ENCODE data around the gene GPANK1.
A peak's percentile ranks its signal among the peaks of the same experiment; 100 is the strongest.

GPANK1 gene

DNA sequence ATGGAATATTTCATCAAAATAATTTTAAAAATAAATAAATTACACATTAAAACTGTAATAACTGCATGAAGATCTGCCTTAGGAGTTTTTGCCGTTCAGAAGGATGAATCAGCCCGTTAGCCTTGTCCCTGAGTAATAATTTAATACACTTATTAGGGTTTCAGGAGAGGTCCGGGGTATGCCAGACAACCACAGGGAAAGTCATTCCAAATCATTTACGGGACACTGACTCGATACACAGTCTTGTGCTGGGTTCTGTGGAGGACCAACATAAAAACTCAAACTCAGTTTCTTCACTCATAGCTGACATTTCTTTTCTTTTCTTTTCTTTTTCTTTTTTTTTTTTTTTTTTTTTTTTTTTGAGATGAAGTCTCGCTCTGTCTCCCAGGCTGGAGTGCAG, 41.1 kb upstream of the GPANK1 start:
- DNase-seq (ENCODE audit: low read depth, low spot score) = no peak
- Histone ChIP-seq H3K4me1 (ENCODE audit: control insufficient read depth, insufficient read depth, low read length) (peaks cover 6% of the 10 kb centered on the region), H3K4me3 (ENCODE audit: low read length) (no peak overlapping the region), H3K9me3 (ENCODE audit: control insufficient read depth, insufficient read depth, low read length) (no peaks in the 10 kb centered on the region), H3K36me3 (ENCODE audit: control insufficient read depth, insufficient read depth, low read length) (no peaks in the 10 kb centered on the region), H3K27ac (ENCODE audit: low read length) (no peak overlapping the region), H3K27me3 (ENCODE audit: control insufficient read depth, insufficient read depth, low read length) (no peaks in the 10 kb centered on the region)
- WGBS (ENCODE audit: insufficient coverage, insufficient read length) = no CpG with 5 or more reads among the region's 6 CpGs

DNA sequence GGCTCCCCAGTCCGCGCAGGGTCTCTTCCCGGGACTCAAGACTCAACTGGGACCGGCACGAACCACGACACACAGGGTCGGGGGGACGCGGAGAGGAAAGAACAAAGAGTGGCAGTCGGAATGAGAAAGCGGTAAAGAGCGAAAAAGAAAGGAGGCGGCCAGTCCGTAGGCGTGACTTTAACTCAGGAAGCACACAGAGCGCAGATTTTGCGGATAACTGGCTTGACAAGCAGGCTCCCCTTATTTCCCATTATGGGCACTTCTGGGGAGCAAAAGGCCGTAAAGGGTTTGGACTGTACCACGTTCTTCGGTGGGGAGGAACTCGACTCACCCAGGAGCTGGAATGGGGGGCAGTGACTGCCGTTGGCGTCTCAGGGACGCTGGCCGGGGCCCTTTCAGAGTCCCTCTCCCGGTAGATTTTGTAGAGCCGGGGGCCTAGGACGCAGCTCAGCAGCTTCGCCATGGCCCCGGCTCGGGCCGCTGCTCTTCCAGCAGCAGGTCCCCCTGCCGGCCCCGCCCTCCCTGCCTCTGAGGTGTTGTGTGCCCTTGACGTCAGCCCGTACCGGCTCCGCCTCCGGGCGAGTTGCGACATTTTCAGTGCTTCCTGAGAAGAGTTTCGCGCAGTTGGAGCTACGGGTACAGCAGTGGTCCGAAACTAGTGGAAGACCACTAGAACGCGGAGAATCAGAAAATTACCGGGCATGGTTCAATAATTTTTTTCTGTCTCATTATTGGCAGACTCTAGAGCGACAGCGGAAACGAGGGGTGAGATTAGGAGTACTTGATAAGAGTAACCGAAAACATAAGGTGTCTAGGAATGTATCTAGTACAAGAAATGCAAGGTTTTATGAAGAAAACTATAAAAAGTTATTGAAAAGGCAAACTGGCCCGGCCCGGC, 38.3 kb upstream of the GPANK1 start, which contains the start of gene ABHD16A:
Gene ABHD16A, minus strand, starts transcription at position 506 of the 898 bp plus-strand sequence. Its CDS starts 43 bp downstream, at position 463.
- Histone ChIP-seq H3K9me3 (ENCODE audit: control insufficient read depth, insufficient read depth, low read length) (no peaks in the 10 kb centered on the region), H3K27ac (ENCODE audit: low read length) (no peak within 1 kb of the TSS), H3K36me3 (ENCODE audit: control insufficient read depth, insufficient read depth, low read length) (no peaks in the 10 kb centered on the region), H3K27me3 (ENCODE audit: control insufficient read depth, insufficient read depth, low read length) (no peaks in the 10 kb centered on the region), H3K4me3 (ENCODE audit: low read length) (peak within 1 kb of the TSS; percentile 80; the same call in 1 of the 2 replicates), H3K4me1 (ENCODE audit: control insufficient read depth, insufficient read depth, low read length) (peaks cover 6% of the 10 kb centered on the region)
- WGBS (ENCODE audit: insufficient coverage, insufficient read length) = no CpG with 5 or more reads among the region's 54 CpGs
- peak; percentile 97 for DNase-seq (ENCODE audit: low read depth, low spot score)

DNA sequence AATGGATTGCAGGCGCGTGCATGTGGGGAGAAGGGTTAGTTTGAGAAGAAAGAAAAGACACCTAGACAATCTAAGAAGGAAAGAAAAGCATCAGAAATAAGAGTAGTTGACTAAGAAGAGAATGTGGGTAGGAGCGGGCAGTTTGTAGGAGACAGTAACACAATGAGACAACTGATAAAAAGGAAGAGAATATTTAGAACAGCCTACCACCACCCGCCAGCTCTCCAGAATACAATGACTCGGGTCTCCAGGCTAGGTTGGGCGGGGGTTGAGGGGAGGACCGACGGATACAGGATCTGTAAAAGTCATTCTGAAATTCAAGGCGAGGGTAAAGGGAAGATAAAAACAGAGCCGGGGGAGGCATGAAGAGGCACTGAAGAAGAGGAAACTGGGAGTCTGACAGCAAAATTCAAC, 37.6 kb upstream of the GPANK1 start:
- no CpG with 5 or more reads among the region's 10 CpGs for WGBS (ENCODE audit: insufficient coverage, insufficient read length)
- peaks cover 6% of the 10 kb centered on the region for H3K4me1 ChIP-seq (ENCODE audit: control insufficient read depth, insufficient read depth, low read length)
- no peaks in the 10 kb centered on the region for H3K27me3 ChIP-seq (ENCODE audit: control insufficient read depth, insufficient read depth, low read length)
- peaks cover 2% of the 10 kb centered on the region; the same call in 1 of the 2 replicates for H3K36me3 ChIP-seq (ENCODE audit: control insufficient read depth, insufficient read depth, low read length)
- no peak for DNase-seq (ENCODE audit: low read depth, low spot score)
- H3K9me3 ChIP-seq (ENCODE audit: control insufficient read depth, insufficient read depth, low read length) = no peaks in the 10 kb centered on the region
- no peak overlapping the region for H3K27ac ChIP-seq (ENCODE audit: low read length)
- peak overlapping the region; percentile 80; the same call in 1 of the 2 replicates for H3K4me3 ChIP-seq (ENCODE audit: low read length)

DNA sequence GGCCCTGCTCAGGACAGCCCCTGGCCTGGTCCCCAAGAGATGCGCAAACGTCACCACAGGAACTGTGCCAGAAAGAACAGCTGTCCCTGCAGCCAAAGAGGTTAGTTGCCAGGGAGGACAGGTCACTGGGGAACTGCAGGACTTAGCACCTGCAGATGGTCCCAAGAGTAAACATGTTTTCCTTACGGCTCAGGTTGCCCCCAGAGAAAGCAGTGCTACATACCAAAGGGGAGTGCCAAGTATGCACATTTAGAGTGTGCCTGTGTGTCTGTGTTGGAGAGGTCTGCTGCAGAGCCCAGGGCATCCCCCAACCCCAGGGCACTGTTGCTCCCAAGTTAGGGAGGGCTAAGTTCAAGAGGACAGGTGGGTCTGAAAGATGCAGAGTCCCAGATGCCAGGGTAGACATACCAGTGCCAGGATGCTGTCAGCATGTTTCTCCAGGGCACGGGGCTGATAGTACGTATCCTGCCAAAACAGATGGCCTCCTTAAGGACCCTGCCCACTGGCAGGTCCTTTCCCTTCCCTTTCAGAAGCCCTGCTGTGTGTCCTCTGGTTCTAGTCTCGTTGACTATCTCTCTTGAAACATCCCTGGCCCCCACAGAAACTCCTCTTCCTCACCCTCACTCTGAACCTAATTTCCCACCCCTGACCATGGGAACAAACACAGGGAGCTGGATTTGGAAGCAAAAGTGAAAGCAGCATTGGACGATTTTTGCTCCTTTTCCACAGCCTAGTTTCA, 37.0 kb upstream of the GPANK1 start:
- H3K4me3 ChIP-seq (ENCODE audit: low read length) = peak overlapping the region; percentile 80; the same call in 1 of the 2 replicates
- H3K36me3 ChIP-seq (ENCODE audit: control insufficient read depth, insufficient read depth, low read length) = peaks cover 2% of the 10 kb centered on the region; the same call in 1 of the 2 replicates
- WGBS (ENCODE audit: insufficient coverage, insufficient read length) = no CpG with 5 or more reads among the region's 7 CpGs
- no peaks in the 10 kb centered on the region for H3K27me3 ChIP-seq (ENCODE audit: control insufficient read depth, insufficient read depth, low read length)
- H3K9me3 ChIP-seq (ENCODE audit: control insufficient read depth, insufficient read depth, low read length) = no peaks in the 10 kb centered on the region
- DNase-seq (ENCODE audit: low read depth, low spot score) = no peak
- peaks cover 6% of the 10 kb centered on the region for H3K4me1 ChIP-seq (ENCODE audit: control insufficient read depth, insufficient read depth, low read length)
- H3K27ac ChIP-seq (ENCODE audit: low read length) = no peak overlapping the region

DNA sequence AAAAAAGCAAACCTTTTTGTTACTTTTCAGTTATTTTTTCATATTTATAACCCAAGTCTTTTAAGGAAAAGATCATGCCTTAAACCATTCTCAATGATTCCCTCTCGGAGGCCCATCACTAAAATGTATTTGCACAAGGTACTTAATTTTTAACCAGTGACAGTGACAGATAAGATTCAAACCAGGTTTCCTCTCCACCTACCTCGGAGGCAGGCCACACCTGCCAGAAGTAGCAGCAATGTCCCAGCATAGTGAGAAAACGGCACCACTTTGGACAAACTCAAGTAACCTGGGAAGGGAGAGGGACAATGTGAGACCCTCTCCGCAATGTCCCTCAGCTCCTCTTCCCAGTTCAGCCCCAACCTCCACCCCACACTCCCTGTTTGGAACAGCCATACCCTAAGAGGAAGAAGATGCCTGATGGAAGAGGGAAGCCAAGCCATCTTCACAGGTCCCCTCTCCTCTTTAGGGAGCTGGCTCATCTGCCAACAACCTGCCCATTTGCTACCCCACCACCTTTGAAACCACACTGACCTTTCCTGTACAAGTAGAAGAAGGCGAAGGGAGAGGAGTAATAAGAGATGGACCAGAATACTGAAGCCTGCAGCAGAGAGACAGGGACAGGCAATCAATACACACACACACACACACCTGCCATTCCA, 36.1 kb upstream of the GPANK1 start:
- H3K27ac ChIP-seq (ENCODE audit: low read length) = no peak overlapping the region

DNA sequence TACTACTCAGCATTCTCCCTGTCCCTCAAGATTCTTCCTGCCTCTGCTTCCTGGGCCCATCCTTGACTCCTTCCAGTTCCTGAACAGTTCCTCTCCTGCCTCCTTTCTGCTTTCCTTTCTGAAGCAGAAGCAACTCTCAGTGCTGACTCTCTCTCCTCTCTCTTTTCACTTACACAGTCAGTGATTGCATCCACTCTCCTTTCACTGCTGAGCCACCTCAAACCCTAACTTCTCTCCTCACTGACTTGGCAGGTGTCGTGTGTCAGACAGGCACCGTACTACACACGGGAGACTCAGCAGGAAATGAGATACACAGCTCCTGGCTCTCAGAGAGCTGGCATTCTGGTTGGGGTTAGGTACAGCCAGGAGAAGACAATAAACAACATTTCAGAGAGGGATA, 32.8 kb upstream of the GPANK1 start:
- Histone ChIP-seq H3K9me3 (ENCODE audit: control insufficient read depth, insufficient read depth, low read length) (no peaks in the 10 kb centered on the region), H3K4me1 (ENCODE audit: control insufficient read depth, insufficient read depth, low read length) (peaks cover 6% of the 10 kb centered on the region), H3K27me3 (ENCODE audit: control insufficient read depth, insufficient read depth, low read length) (no peaks in the 10 kb centered on the region), H3K4me3 (ENCODE audit: low read length) (no peak overlapping the region), H3K27ac (ENCODE audit: low read length) (no peak overlapping the region), H3K36me3 (ENCODE audit: control insufficient read depth, insufficient read depth, low read length) (peaks cover 2% of the 10 kb centered on the region; the same call in 1 of the 2 replicates)
- WGBS (ENCODE audit: insufficient coverage, insufficient read length) = no CpG with 5 or more reads among the region's 3 CpGs
- DNase-seq (ENCODE audit: low read depth, low spot score) = no peak

More for the DNA sequence above, 36.1 kb upstream of the GPANK1 start:
- H3K4me3 ChIP-seq (ENCODE audit: low read length) = no peak overlapping the region
- no CpG with 5 or more reads among the region's 5 CpGs for WGBS (ENCODE audit: insufficient coverage, insufficient read length)
- H3K9me3 ChIP-seq (ENCODE audit: control insufficient read depth, insufficient read depth, low read length) = no peaks in the 10 kb centered on the region
- peaks cover 2% of the 10 kb centered on the region; the same call in 1 of the 2 replicates for H3K36me3 ChIP-seq (ENCODE audit: control insufficient read depth, insufficient read depth, low read length)
- no peaks in the 10 kb centered on the region for H3K27me3 ChIP-seq (ENCODE audit: control insufficient read depth, insufficient read depth, low read length)
- no peak for DNase-seq (ENCODE audit: low read depth, low spot score)
- H3K4me1 ChIP-seq (ENCODE audit: control insufficient read depth, insufficient read depth, low read length) = peaks cover 6% of the 10 kb centered on the region

DNA sequence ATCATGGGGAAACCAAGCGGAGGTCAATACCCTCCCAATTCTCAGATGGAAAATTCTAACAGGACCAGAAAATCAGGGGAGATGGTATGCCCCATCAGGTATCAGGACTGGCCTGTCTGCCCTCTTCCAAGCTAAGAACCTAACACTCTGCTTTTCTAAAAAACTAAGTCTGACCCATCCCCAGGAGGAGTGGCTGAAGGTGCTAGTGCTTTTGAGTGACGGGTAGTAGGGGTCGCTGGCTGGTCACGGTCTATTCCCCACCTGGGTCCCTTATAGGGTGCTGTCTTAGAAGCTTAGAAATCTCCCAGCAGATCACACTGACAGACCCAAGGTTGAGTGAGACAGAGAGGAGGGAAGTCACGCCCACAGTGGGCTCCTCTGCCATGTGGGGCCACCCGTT, 28.7 kb upstream of the GPANK1 start:
- DNase-seq (ENCODE audit: low read depth, low spot score) = no peak
- Histone ChIP-seq H3K4me1 (ENCODE audit: control insufficient read depth, insufficient read depth, low read length) (no peaks in the 10 kb centered on the region), H3K36me3 (ENCODE audit: control insufficient read depth, insufficient read depth, low read length) (peaks cover 6% of the 10 kb centered on the region; the same call in 1 of the 2 replicates), H3K4me3 (ENCODE audit: low read length) (no peak overlapping the region), H3K9me3 (ENCODE audit: control insufficient read depth, insufficient read depth, low read length) (no peaks in the 10 kb centered on the region), H3K27me3 (ENCODE audit: control insufficient read depth, insufficient read depth, low read length) (no peaks in the 10 kb centered on the region), H3K27ac (ENCODE audit: low read length) (no peak overlapping the region)
- no CpG with 5 or more reads among the region's 6 CpGs for WGBS (ENCODE audit: insufficient coverage, insufficient read length)

DNA sequence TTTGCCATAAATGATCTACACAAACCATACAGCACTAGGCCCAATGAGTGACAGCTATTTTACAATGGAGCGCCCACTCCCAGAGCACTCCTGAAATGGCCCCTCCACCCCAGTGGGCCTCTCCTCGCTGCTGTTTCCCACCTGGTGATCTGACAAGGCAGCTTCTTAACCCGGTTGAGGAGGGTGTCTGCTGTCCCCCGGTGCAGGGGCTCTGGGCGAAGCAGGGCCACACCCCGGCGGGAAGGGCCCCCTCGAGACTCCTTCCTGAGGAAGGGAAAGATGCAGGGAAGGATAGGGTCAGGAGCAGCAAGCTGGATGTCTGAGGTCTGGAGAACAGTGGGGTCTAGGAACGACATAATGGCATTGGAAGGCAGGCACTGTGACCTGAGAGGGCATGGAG, 28.1 kb upstream of the GPANK1 start:
- WGBS (ENCODE audit: insufficient coverage, insufficient read length) = no CpG with 5 or more reads among the region's 9 CpGs
- H3K9me3 ChIP-seq (ENCODE audit: control insufficient read depth, insufficient read depth, low read length) = no peaks in the 10 kb centered on the region
- no peaks in the 10 kb centered on the region for H3K27me3 ChIP-seq (ENCODE audit: control insufficient read depth, insufficient read depth, low read length)
- DNase-seq (ENCODE audit: low read depth, low spot score) = no peak
- no peak overlapping the region for H3K4me3 ChIP-seq (ENCODE audit: low read length)
- H3K27ac ChIP-seq (ENCODE audit: low read length) = no peak overlapping the region
- peaks cover 9% of the 10 kb centered on the region for H3K36me3 ChIP-seq (ENCODE audit: control insufficient read depth, insufficient read depth, low read length)
- no peaks in the 10 kb centered on the region for H3K4me1 ChIP-seq (ENCODE audit: control insufficient read depth, insufficient read depth, low read length)

DNA sequence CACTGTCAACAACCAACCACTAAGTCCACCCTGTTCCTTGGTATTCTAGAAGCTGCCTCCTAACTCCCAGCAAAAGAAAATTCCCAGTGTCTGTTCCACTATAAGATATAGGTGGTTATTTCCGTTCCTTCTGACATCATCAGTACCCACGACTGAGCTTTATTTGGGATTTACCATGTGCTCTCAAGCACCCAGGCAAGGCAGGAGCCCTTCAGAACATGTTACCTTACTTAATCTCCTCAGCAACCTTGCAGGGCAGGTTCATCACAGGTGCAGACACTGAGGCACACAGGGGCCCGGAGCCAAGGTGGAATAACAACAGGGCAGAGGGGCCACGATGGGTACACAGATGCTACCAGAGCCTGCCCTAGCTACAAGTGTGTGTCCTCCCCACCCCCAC, 27.6 kb upstream of the GPANK1 start:
- WGBS (ENCODE audit: insufficient coverage, insufficient read length) = no CpG with 5 or more reads among the region's 4 CpGs
- H3K9me3 ChIP-seq (ENCODE audit: control insufficient read depth, insufficient read depth, low read length) = no peaks in the 10 kb centered on the region
- no peak overlapping the region for H3K4me3 ChIP-seq (ENCODE audit: low read length)
- DNase-seq (ENCODE audit: low read depth, low spot score) = no peak
- H3K27me3 ChIP-seq (ENCODE audit: control insufficient read depth, insufficient read depth, low read length) = no peaks in the 10 kb centered on the region
- peaks cover 11% of the 10 kb centered on the region for H3K36me3 ChIP-seq (ENCODE audit: control insufficient read depth, insufficient read depth, low read length)
- no peaks in the 10 kb centered on the region for H3K4me1 ChIP-seq (ENCODE audit: control insufficient read depth, insufficient read depth, low read length)
- H3K27ac ChIP-seq (ENCODE audit: low read length) = no peak overlapping the region

DNA sequence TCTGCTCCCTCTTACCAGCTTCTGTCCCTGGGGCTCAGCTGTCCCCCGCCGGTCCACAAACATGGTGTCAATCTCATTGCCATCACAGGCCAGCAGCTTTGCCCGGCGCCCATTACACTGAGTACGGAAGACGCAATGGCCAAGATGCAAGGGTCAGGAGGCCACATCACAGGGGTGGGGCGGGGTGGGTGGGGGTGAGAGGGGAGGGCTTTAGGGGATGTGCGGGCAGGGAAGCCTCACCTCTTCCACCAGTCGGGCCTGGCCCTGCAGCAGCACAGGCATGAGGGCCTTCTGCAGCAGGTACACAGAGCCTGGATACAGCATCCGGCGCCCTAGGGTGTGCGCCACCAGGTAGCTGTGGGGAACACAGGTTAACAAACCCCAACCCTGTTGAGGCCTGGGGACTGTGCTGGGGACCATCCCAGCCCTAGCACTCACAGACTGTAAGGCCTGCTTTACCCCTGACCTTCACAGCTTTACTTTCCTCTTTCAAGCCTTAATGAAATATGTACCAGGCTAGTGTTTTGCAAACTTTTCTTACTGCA, 26.8 kb upstream of the GPANK1 start:
- no peak for DNase-seq (ENCODE audit: low read depth, low spot score)
- Histone ChIP-seq H3K4me3 (ENCODE audit: low read length) (no peak overlapping the region), H3K9me3 (ENCODE audit: control insufficient read depth, insufficient read depth, low read length) (no peaks in the 10 kb centered on the region), H3K27me3 (ENCODE audit: control insufficient read depth, insufficient read depth, low read length) (no peaks in the 10 kb centered on the region), H3K4me1 (ENCODE audit: control insufficient read depth, insufficient read depth, low read length) (no peaks in the 10 kb centered on the region), H3K27ac (ENCODE audit: low read length) (no peak overlapping the region), H3K36me3 (ENCODE audit: control insufficient read depth, insufficient read depth, low read length) (peaks cover 13% of the 10 kb centered on the region)
- WGBS (ENCODE audit: insufficient coverage, insufficient read length) = no CpG with 5 or more reads among the region's 12 CpGs
